ENCODE results near the gene ATRIP. TPM values are rescaled to one million over a fixed set of nuclear protein-coding genes. Genes with fewer than 3 reads are reported as not detected.

ATRIP gene
- total and polyA plus RNA-seq, 10 of the 15 experiments (the other 5 are each of a cell fraction or from before 2014, with no cell fraction given), result 1.4 to 16.0 (median 10.1) TPM

- peak; percentile 45 for TF ChIP-seq PKNOX1 (IDR thresholded peaks at IDR 0.05)
- TF ChIP-seq SMAD1 (IDR thresholded peaks at IDR 0.05; ENCODE audit: low read depth, partially characterized antibody), result peak; percentile 9
- TF ChIP-seq RAD51 (IDR thresholded peaks at IDR 0.05), result no peak
- no peak for TF ChIP-seq HDAC6 (IDR thresholded peaks at IDR 0.05; ENCODE audit: unreplicated experiment)
- TF ChIP-seq SMARCA5 (IDR thresholded peaks at IDR 0.05), result peak; percentile 38; the same call in 1 of the 2 replicates
- TF ChIP-seq IRF5 (IDR thresholded peaks at IDR 0.05; ENCODE audit: borderline replicate concordance), result no peak
- peak; percentile 35 to 55 (median 54); a peak in 5 of 6 replicates for TF ChIP-seq CTCF (IDR thresholded peaks at IDR 0.05 in 2 of 3, conservative IDR thresholded peaks at IDR 0.05 in 1 of 3; ENCODE audit: control insufficient read depth in 2 of 3, extremely low read depth in 1 of 3, insufficient read depth in 1 of 3, low read depth in 3 of 3, low read length in 3 of 3)
- no peak for TF ChIP-seq BCL11A (IDR thresholded peaks at IDR 0.05; ENCODE audit: low read depth, low read length)
- TF ChIP-seq CBX3 (IDR thresholded peaks at IDR 0.05; ENCODE audit: borderline replicate concordance, low read depth), result no peak
- no peak for TF ChIP-seq BMI1 (IDR thresholded peaks at IDR 0.05; ENCODE audit: borderline replicate concordance)
- TF ChIP-seq MEF2A (IDR thresholded peaks at IDR 0.05; ENCODE audit: insufficient read depth, low read depth, low read length), result peak; percentile 66; the same call in 1 of the 2 replicates
- TF ChIP-seq SMC3 (IDR thresholded peaks at IDR 0.05; ENCODE audit: borderline replicate concordance, low read length), result peak; percentile 19; the same call in 1 of the 2 replicates
- TF ChIP-seq SREBF1 (IDR thresholded peaks at IDR 0.05; ENCODE audit: low read length), result peak; percentile 55; the same call in 1 of the 2 replicates
- peak; percentile 88 for TF ChIP-seq POLR2A (IDR thresholded peaks at IDR 0.05; ENCODE audit: low read depth, low read length)
- peak; percentile 66; the same call in 1 of the 2 replicates for TF ChIP-seq CHD2 (IDR thresholded peaks at IDR 0.05; ENCODE audit: borderline replicate concordance, low read depth, low read length)
- TF ChIP-seq WRNIP1 (IDR thresholded peaks at IDR 0.05; ENCODE audit: borderline replicate concordance, low read depth, low read length), result no peak
- TF ChIP-seq STAT3 (IDR thresholded peaks at IDR 0.05; ENCODE audit: low read depth, low read length), result 0 out of 2 replicates have a peak, but pooled peaks have one; percentile 45
- TF ChIP-seq CREB1 (IDR thresholded peaks at IDR 0.05; ENCODE audit: low read depth), result peak; percentile 97
- TF ChIP-seq ZBTB40 (IDR thresholded peaks at IDR 0.05; ENCODE audit: borderline replicate concordance), result no peak; the same call in 1 of the 2 replicates
Measured at GRCh38 chr3:48472923-48473616, 26.5 kb downstream of the ATRIP start (continued).

Data from GM12878 (cell line).